A549 (cell line): Measurements from ENCODE around the gene DIP2C. TPM values are rescaled to one million over a fixed set of nuclear protein-coding genes. Genes with fewer than 3 reads are reported as not detected.

Experiments used
- ATAC-seq, 2 experiments: fragments of 200-7000 bp in 1 of 2; fragments of >200 bp in 1 of 2; cut with Nextera tagmentation in 1 of 2; cut with Tn5 transposase in 1 of 2; 3 replicates each; pipeline versions ENCODE4 v1.8.0 to v1.9.1; 2018 to 2020; ENCODE audit warnings: mild to moderate bottlenecking in 1 of 2, moderate library complexity in 1 of 2
- CTCF ChIA-PET: fragments of 300-600 bp; sonication (Branson Sonifier 250); formaldehyde crosslinking; extraction: SDS; loops from one replicate; lab custom pipeline; 2021; ENCODE audit warnings: antibody characterized with exemption, inconsistent platforms; lab: Yijun Ruan, JAX
- POLR2A ChIA-PET: fragments of 350-600 bp; formaldehyde crosslinking; extraction: SDS; loops from one replicate; lab custom pipeline; 2021; ENCODE audit warnings: antibody characterized with exemption, inconsistent platforms; lab: Yijun Ruan, JAX
- DNase-seq, 2 experiments: peaks; one replicate each; pipeline versions ENCODE4 v3.0.0 to v3.0.0-alpha.2; 2011 to 2016; ENCODE audit warnings: low read depth in 1 of 2, low spot score in 1 of 2
- FAIRE-seq: peaks from 2 replicates; lab custom pipeline; 2011; peaks lifted over from hg19 to GRCh38; lab: Jason Lieb, UNC
- H3K27ac ChIP-seq, 2 experiments: fragments of >200 bp; sonication (Bioruptor Twin); formaldehyde crosslinking; 3 replicates each; pipeline ENCODE4 v1.5.1; 2016 to 2017
- H3K4me1 ChIP-seq: fragments of >200 bp; sonication (Bioruptor Twin); formaldehyde crosslinking; 3 replicates; pipeline ENCODE4 v1.6.1; 2016
- H3K4me2 ChIP-seq: fragments of >200 bp; sonication (Bioruptor Twin); formaldehyde crosslinking; 3 replicates; pipeline ENCODE4 v1.6.1; 2016
- H3K4me3 ChIP-seq: fragments of >200 bp; sonication (Bioruptor Twin); formaldehyde crosslinking; 3 replicates; pipeline ENCODE4 v1.5.1; 2016
- H3K9me3 ChIP-seq: fragments of >200 bp; sonication (Bioruptor Twin); formaldehyde crosslinking; 3 replicates; pipeline ENCODE4 v1.6.1; 2016
- CEBPB ChIP-seq, 2 experiments: fragments of >200 bp in 1 of 2; sonication (Bioruptor Twin) in 1 of 2; formaldehyde crosslinking in 1 of 2; IDR thresholded peaks; 2 replicates each; pipeline ENCODE4 v1.6.1; 2012 to 2016
- EHMT2 ChIP-seq: fragments of 200-600 bp; sonication (generic); IDR thresholded peaks from 2 replicates; pipeline ENCODE4 v1.6.1; 2016; ENCODE audit warnings: antibody characterized with exemption, low read depth, mild to moderate bottlenecking, moderate library complexity
- EP300 ChIP-seq, 2 experiments: fragments of >200 bp; sonication (Bioruptor Twin); formaldehyde crosslinking; IDR thresholded peaks; 2 replicates in 1 of 2; 3 replicates in 1 of 2; pipeline ENCODE4 v1.6.1; 2016 to 2017
- ESRRA ChIP-seq: fragments of 150-350 bp; IDR thresholded peaks from 2 replicates; pipeline ENCODE4 v1.6.1; 2014; ENCODE audit warnings: mild to moderate bottlenecking, low read length, borderline replicate concordance
- HOXB5 ChIP-seq: fragments of 250-450 bp; sonication (Bioruptor Pico); IDR thresholded peaks from 2 replicates; pipeline ENCODE4 v1.5.0; 2020; ENCODE audit warnings: mild to moderate bottlenecking, moderate library complexity
- JUN ChIP-seq, 2 experiments: fragments of >200 bp; sonication (Bioruptor Twin); formaldehyde crosslinking; IDR thresholded peaks; 2 replicates in 1 of 2; 3 replicates in 1 of 2; pipeline ENCODE4 v1.6.1; 2016 to 2017
- MYC ChIP-seq: IDR thresholded peaks from 2 replicates; pipeline ENCODE4 v1.6.1; 2012; ENCODE audit warnings: mild to moderate bottlenecking, inconsistent platforms, low read length, improper control_type of control experiment, borderline replicate concordance
- NFE2L2 ChIP-seq: fragments of 150-350 bp; conservative IDR thresholded peaks from 2 replicates; pipeline ENCODE4 v1.6.1; 2014; ENCODE audit warnings: low read length
- NPAS2 ChIP-seq: fragments of 250-450 bp; sonication (Bioruptor Pico); IDR thresholded peaks from 2 replicates; pipeline ENCODE4 v1.8.0; 2022; ENCODE audit warnings: mild to moderate bottlenecking, moderate library complexity, borderline replicate concordance
- POLR2AphosphoS2 ChIP-seq: conservative IDR thresholded peaks from 2 replicates; pipeline ENCODE4 v1.6.1; 2012; ENCODE audit warnings: low read length, improper control_type of control experiment, inconsistent platforms
- RARB ChIP-seq: fragments of 250-450 bp; sonication (Bioruptor Pico); IDR thresholded peaks from 2 replicates; pipeline ENCODE4 v1.8.0; 2021; ENCODE audit warnings: mild to moderate bottlenecking, moderate library complexity
- SREBF2 ChIP-seq: fragments of 450-650 bp; IDR thresholded peaks from 2 replicates; pipeline ENCODE4 v1.6.1; 2014; ENCODE audit warnings: mild to moderate bottlenecking, moderate library complexity
- WGBS: methylation state at CpG from one replicate; pipeline ENCODE4 v1.1.6; 2017; ENCODE audit errors: missing lambda C conversion rate; 5-methylcytosine and 5-hydroxymethylcytosine counted together
- polyA plus RNA-seq, 4 experiments: library from polyadenylated mRNA; depleted of rRNA in 3 of 4; stranded (reverse); fragments of >200 nt; fragmentation: RNase III in 1 of 4; extraction: RNeasy Plus Mini Kit Qiagen cat#74134 plus additional on column Dnase treatment in 1 of 4; gene quantifications; 2 replicates in 3 of 4; 3 replicates in 1 of 4; pipeline ENCODE4 v1.2.3, GENCODE V29; 2011 to 2017
- TF ChIP-seq, protein P1 (sequence below): IDR thresholded peaks from 2 replicates; pipeline ENCODE4 v1.6.1; 2012; ENCODE audit warnings: low read depth, borderline replicate concordance
- TF ChIP-seq, protein P2 (sequence below): fragments of >200 bp; sonication (Bioruptor Twin); formaldehyde crosslinking; IDR thresholded peaks from 3 replicates; pipeline ENCODE4 v1.6.1; 2016
- TF ChIP-seq, protein P3 (sequence below): IDR thresholded peaks from 2 replicates; pipeline ENCODE4 v1.6.1; 2012
- TF ChIP-seq, protein P4 (sequence below): fragments of 150-350 bp; IDR thresholded peaks from 2 replicates; pipeline ENCODE4 v1.6.1; 2014; ENCODE audit warnings: low read depth, mild to moderate bottlenecking, low read length
- TF ChIP-seq, protein P5 (sequence below): IDR thresholded peaks from 2 replicates; pipeline ENCODE4 v1.6.1; 2012
- TF ChIP-seq, protein P6 (sequence below): fragments of 200-600 bp; sonication (generic); IDR thresholded peaks from 2 replicates; pipeline ENCODE4 v1.6.1; 2016; ENCODE audit warnings: antibody characterized with exemption, mild to moderate bottlenecking, moderate library complexity

The DIP2C gene
- polyA plus RNA-seq, 2 of the 4 experiments (the other 2 are of a cell fraction): 3.7 to 5.0 TPM

DNA sequence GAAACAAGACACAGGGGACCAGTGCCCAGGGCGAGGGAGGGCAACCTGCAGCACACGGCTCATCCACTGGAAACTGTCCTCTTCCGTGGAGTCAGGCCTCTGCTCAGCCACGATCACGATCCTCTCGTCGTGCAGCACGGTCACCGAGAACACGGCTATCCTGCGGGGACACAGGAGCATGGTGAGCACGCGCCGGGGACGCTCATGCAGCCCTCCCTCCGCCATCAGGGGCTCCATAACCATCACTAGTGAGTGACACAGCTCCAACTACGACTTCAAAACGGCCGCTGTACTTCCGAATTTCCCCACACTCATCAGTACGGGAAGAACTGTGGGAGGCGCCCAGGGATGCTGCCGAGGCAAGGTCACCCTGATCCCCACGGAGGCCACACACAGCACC is 326.3 kb downstream of the DIP2C start:
- TF ChIP-seq, protein P1, sequence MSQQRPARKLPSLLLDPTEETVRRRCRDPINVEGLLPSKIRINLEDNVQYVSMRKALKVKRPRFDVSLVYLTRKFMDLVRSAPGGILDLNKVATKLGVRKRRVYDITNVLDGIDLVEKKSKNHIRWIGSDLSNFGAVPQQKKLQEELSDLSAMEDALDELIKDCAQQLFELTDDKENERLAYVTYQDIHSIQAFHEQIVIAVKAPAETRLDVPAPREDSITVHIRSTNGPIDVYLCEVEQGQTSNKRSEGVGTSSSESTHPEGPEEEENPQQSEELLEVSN: no peak
- no peak for TF ChIP-seq JUN (IDR thresholded peaks at IDR 0.05)
- TF ChIP-seq RARB: no peak
- TF ChIP-seq NPAS2 (CRISPR knock-in tag): no peak
- TF ChIP-seq, protein P2, sequence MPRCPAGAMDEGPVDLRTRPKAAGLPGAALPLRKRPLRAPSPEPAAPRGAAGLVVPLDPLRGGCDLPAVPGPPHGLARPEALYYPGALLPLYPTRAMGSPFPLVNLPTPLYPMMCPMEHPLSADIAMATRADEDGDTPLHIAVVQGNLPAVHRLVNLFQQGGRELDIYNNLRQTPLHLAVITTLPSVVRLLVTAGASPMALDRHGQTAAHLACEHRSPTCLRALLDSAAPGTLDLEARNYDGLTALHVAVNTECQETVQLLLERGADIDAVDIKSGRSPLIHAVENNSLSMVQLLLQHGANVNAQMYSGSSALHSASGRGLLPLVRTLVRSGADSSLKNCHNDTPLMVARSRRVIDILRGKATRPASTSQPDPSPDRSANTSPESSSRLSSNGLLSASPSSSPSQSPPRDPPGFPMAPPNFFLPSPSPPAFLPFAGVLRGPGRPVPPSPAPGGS: no peak
- TF ChIP-seq, protein P3, sequence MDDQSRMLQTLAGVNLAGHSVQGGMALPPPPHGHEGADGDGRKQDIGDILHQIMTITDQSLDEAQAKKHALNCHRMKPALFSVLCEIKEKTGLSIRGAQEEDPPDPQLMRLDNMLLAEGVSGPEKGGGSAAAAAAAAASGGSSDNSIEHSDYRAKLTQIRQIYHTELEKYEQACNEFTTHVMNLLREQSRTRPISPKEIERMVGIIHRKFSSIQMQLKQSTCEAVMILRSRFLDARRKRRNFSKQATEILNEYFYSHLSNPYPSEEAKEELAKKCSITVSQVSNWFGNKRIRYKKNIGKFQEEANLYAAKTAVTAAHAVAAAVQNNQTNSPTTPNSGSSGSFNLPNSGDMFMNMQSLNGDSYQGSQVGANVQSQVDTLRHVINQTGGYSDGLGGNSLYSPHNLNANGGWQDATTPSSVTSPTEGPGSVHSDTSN: no peak
- TF ChIP-seq ESRRA: no peak
- TF ChIP-seq EHMT2: no peak
- no peak for TF ChIP-seq CEBPB (IDR thresholded peaks at IDR 0.05)
- no peak for TF ChIP-seq MYC
- no peak for TF ChIP-seq NFE2L2
- TF ChIP-seq SREBF2: no peak
- no peak for TF ChIP-seq POLR2AphosphoS2
- TF ChIP-seq, protein P4, sequence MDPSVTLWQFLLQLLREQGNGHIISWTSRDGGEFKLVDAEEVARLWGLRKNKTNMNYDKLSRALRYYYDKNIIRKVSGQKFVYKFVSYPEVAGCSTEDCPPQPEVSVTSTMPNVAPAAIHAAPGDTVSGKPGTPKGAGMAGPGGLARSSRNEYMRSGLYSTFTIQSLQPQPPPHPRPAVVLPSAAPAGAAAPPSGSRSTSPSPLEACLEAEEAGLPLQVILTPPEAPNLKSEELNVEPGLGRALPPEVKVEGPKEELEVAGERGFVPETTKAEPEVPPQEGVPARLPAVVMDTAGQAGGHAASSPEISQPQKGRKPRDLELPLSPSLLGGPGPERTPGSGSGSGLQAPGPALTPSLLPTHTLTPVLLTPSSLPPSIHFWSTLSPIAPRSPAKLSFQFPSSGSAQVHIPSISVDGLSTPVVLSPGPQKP: no peak
- no peak for TF ChIP-seq EP300 (IDR thresholded peaks at IDR 0.05)
- TF ChIP-seq, protein P5, sequence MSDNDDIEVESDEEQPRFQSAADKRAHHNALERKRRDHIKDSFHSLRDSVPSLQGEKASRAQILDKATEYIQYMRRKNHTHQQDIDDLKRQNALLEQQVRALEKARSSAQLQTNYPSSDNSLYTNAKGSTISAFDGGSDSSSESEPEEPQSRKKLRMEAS: no peak
- TF ChIP-seq HOXB5: no peak
- POLR2A ChIA-PET: no interaction called here
- CTCF ChIA-PET: no interaction called here
- H3K4me1 ChIP-seq: no peaks in the 10 kb centered on the region
- FAIRE-seq (no peak), DNase-seq (no peak), ATAC-seq (no peak)
- no peak overlapping the region for H3K27ac ChIP-seq
- WGBS: 92% methylated on average over 24 of the region's 24 CpGs
- H3K4me3 ChIP-seq: no peak overlapping the region
- no peak overlapping the region for H3K4me2 ChIP-seq
- no peaks in the 10 kb centered on the region for H3K9me3 ChIP-seq

DNA sequence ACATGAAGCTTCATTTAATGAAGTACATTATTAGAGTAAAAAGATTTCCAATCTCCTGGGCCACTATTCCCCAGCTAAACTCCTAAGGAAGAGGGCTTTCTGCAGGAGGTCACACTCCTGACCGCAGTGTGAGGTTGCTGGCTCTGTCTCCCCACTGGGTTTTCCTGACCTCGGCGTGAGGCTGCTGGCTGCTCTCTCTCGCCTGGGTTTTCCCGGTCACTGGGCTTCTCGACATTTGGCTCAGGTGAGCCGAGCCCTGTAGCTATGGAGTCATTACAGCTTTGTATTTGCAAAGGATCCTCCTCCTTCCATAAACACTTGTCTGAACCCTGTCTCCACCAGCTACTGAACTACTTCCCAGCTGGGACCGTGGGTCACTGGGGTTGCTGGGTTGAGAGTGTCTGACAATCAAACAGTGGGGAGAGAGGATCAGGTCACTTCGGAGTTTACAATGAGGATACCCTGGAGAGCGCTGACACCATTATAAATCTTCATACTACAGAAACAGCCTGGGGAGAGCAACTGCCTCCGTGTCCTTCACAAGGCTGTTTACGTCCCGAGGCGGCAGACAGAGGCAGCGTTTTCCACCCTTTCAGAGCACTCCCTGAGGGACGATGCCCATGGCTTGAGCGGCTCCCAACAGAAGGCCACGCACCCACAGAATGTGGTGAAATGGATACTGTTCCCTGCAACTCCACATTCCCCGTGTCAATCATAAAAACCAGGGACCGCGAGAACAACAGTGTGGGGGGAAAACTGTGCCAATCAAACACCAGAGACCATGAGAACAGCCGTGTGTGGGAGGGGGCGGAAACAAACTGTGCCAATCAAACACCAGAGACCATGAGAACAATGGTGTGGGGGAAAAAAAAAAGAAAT is 328.0 kb downstream of the DIP2C start:
- 90% methylated on average over 23 of the region's 23 CpGs for WGBS
- no peak overlapping the region for H3K4me3 ChIP-seq
- TF ChIP-seq RARB: no peak
- TF ChIP-seq, protein P6, sequence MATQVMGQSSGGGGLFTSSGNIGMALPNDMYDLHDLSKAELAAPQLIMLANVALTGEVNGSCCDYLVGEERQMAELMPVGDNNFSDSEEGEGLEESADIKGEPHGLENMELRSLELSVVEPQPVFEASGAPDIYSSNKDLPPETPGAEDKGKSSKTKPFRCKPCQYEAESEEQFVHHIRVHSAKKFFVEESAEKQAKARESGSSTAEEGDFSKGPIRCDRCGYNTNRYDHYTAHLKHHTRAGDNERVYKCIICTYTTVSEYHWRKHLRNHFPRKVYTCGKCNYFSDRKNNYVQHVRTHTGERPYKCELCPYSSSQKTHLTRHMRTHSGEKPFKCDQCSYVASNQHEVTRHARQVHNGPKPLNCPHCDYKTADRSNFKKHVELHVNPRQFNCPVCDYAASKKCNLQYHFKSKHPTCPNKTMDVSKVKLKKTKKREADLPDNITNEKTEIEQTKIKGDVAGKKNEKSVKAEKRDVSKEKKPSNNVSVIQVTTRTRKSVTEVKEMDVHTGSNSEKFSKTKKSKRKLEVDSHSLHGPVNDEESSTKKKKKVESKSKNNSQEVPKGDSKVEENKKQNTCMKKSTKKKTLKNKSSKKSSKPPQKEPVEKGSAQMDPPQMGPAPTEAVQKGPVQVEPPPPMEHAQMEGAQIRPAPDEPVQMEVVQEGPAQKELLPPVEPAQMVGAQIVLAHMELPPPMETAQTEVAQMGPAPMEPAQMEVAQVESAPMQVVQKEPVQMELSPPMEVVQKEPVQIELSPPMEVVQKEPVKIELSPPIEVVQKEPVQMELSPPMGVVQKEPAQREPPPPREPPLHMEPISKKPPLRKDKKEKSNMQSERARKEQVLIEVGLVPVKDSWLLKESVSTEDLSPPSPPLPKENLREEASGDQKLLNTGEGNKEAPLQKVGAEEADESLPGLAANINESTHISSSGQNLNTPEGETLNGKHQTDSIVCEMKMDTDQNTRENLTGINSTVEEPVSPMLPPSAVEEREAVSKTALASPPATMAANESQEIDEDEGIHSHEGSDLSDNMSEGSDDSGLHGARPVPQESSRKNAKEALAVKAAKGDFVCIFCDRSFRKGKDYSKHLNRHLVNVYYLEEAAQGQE: no peak
- DNase-seq: no peak
- ATAC-seq: no peak
- ChIA-PET CTCF (interaction anchor here (1.0 kb wide), 1 partner anchor 48 kb away, joined by 3 read pairs; no protein-coding TSS in a partner anchor), POLR2A (no interaction called here)
- no peaks in the 10 kb centered on the region for H3K9me3 ChIP-seq
- no peak overlapping the region for H3K4me2 ChIP-seq
- no peak overlapping the region for H3K27ac ChIP-seq
- no peak for FAIRE-seq
- H3K4me1 ChIP-seq: no peaks in the 10 kb centered on the region
